DND-41 (cell line): ENCODE measurements around the gene KLK12.

ENCODE experiments used
- ATAC-seq: fragments of 200-7000 bp; cut with Tn5 transposase; 3 replicates; pipeline ENCODE4 v1.9.1; 2021; ENCODE audit warnings: low read depth; ENCODE audit not compliant: insufficient read depth
- DNase-seq: peaks from one replicate; pipeline ENCODE4 v3.0.0-alpha.2; 2020
- H2AFZ ChIP-seq: 2 replicates; pipeline ENCODE4 v1.6.0; 2012; ENCODE audit warnings: low read depth, low read length
- H3K27ac ChIP-seq: 2 replicates; pipeline ENCODE4 v1.5.1; 2012; ENCODE audit warnings: low read length, inconsistent platforms
- H3K27me3 ChIP-seq: fragments of 200-600 bp; sonication (generic); 2 replicates; pipeline ENCODE4 v1.6.0; 2012; ENCODE audit warnings: low read length, mild to moderate bottlenecking, inconsistent platforms; ENCODE audit not compliant: insufficient read depth, poor library complexity
- H3K36me3 ChIP-seq: 2 replicates; pipeline ENCODE4 v1.5.1; 2012; ENCODE audit warnings: low read length, inconsistent platforms; ENCODE audit not compliant: insufficient read depth
- H3K4me1 ChIP-seq: 2 replicates; pipeline ENCODE4 v1.5.1; 2012; ENCODE audit warnings: mild to moderate bottlenecking, low read length; ENCODE audit not compliant: insufficient read depth
- H3K4me2 ChIP-seq: 2 replicates; pipeline ENCODE4 v1.6.0; 2012; ENCODE audit warnings: mild to moderate bottlenecking, moderate library complexity, low read length, inconsistent platforms; ENCODE audit not compliant: insufficient read depth
- H3K4me3 ChIP-seq, 2 experiments: fragments of 200-600 bp in 1 of 2; shearing (Covaris generic) in 1 of 2; 2 replicates each; pipeline ENCODE4 v1.5.1; 2012 to 2016; ENCODE audit warnings: inconsistent platforms in 2 of 2, low read length in 2 of 2, mild to moderate bottlenecking in 2 of 2, low read depth in 1 of 2, moderate library complexity in 1 of 2
- H3K79me2 ChIP-seq: 2 replicates; pipeline ENCODE4 v1.6.0; 2012; ENCODE audit warnings: low read length, inconsistent platforms; ENCODE audit not compliant: insufficient read depth
- H3K9ac ChIP-seq: 2 replicates; pipeline ENCODE4 v1.6.0; 2012; ENCODE audit warnings: low read depth, mild to moderate bottlenecking, inconsistent platforms, low read length, moderate library complexity
- H3K9me3 ChIP-seq: 2 replicates; pipeline ENCODE4 v1.5.1; 2012; ENCODE audit warnings: low read length, moderate library complexity, mild to moderate bottlenecking, inconsistent platforms; ENCODE audit not compliant: insufficient read depth, severe bottlenecking
- H4K20me1 ChIP-seq: 2 replicates; pipeline ENCODE4 v1.6.0; 2012; ENCODE audit warnings: low read length; ENCODE audit not compliant: insufficient read depth
- CTCF ChIP-seq: IDR thresholded peaks from 2 replicates; pipeline ENCODE4 v1.5.1; 2012; ENCODE audit warnings: borderline replicate concordance, low read length, moderate library complexity, mild to moderate bottlenecking; ENCODE audit not compliant: poor library complexity, severe bottlenecking; ENCODE audit errors: extremely low read depth
- EZH2 ChIP-seq: IDR thresholded peaks from 3 replicates; pipeline ENCODE4 v1.6.1; 2012; ENCODE audit warnings: borderline replicate concordance, low read depth, mild to moderate bottlenecking, moderate library complexity, low read length, inconsistent platforms; ENCODE audit not compliant: severe bottlenecking

The KLK12 gene

GRCh38 chr19:51002089-51002532, 32.7 kb downstream of the KLK12 start:
- H3K9me3 ChIP-seq: no peaks in the 10 kb centered on the region
- ATAC-seq (no peak), DNase-seq (no peak)
- no peaks in the 10 kb centered on the region for H3K4me1 ChIP-seq
- 0 out of 2 replicates have a peak, but pooled peaks cover 2% of the 10 kb centered on the region for H4K20me1 ChIP-seq
- H2AFZ ChIP-seq: no peak overlapping the region
- no peaks in the 10 kb centered on the region for H3K27me3 ChIP-seq
- TF ChIP-seq EZH2 (no peak), CTCF (no peak)
- H3K4me3 ChIP-seq: no peak overlapping the region
- no peak overlapping the region for H3K27ac ChIP-seq
- no peak overlapping the region for H3K9ac ChIP-seq
- no peaks in the 10 kb centered on the region for H3K79me2 ChIP-seq
- H3K36me3 ChIP-seq: no peaks in the 10 kb centered on the region
- H3K4me2 ChIP-seq: no peak overlapping the region

DNA sequence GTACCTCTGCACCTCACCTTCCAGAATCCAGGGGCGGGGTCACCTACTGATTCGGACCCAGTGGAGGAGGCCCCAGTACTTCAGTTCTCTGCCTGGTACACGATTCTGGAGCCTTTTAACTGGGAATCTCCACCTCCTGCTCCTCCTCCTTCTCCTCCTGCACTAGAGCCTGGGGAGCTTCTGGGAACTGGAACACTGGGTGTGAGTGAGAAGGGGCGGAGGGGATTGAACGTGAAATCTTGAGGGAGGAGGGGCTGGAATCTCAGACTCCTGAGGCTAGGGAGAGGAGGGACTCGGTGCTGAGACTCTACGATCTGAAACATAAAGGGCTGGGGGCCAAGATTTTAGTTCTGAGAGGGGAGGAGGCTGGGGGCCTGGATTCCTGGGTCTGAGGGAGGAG, 33.3 kb downstream of the KLK12 start, which contains the start of gene KLK8:
KLK8 (minus strand) TSS at position 90 of the 400 bp plus-strand sequence. CDS start 437 bp downstream, outside the sequence.
- Histone ChIP-seq H3K36me3 (no peaks in the 10 kb centered on the region), H3K27ac (no peak within 1 kb of the TSS), H3K27me3 (no peaks in the 10 kb centered on the region), H2AFZ (no peak within 1 kb of the TSS), H3K79me2 (no peaks in the 10 kb centered on the region), H3K9ac (no peak within 1 kb of the TSS), H3K9me3 (no peaks in the 10 kb centered on the region), H4K20me1 (0 out of 2 replicates have a peak, but pooled peaks cover 2% of the 10 kb centered on the region), H3K4me1 (no peaks in the 10 kb centered on the region), H3K4me2 (no peak within 1 kb of the TSS), H3K4me3 (no peak within 1 kb of the TSS)
- ATAC-seq (no peak), DNase-seq (no peak)
- TF ChIP-seq EZH2 (no peak), CTCF (no peak)

- Histone ChIP-seq H3K9ac (no peak overlapping the region), H3K4me1 (no peaks in the 10 kb centered on the region), H3K9me3 (no peaks in the 10 kb centered on the region), H4K20me1 (0 out of 2 replicates have a peak, but pooled peaks cover 2% of the 10 kb centered on the region), H2AFZ (no peak overlapping the region), H3K27ac (no peak overlapping the region), H3K79me2 (no peaks in the 10 kb centered on the region), H3K27me3 (no peaks in the 10 kb centered on the region), H3K4me2 (no peak overlapping the region), H3K36me3 (no peaks in the 10 kb centered on the region), H3K4me3 (no peak overlapping the region)
- no peak for DNase-seq
- ATAC-seq: no peak
- TF ChIP-seq CTCF (no peak), EZH2 (no peak)
These were observed 33.8 kb downstream of the KLK12 start for GRCh38 chr19:51000981-51001380.

GRCh38 chr19:51000426-51000825, 34.4 kb downstream of the KLK12 start:
- H3K27ac ChIP-seq: no peak overlapping the region
- H2AFZ ChIP-seq: no peak overlapping the region
- DNase-seq: no peak
- H3K4me1 ChIP-seq: no peaks in the 10 kb centered on the region
- H3K9ac ChIP-seq: no peak overlapping the region
- no peaks in the 10 kb centered on the region for H3K27me3 ChIP-seq
- no peaks in the 10 kb centered on the region for H3K36me3 ChIP-seq
- no peak for ATAC-seq
- H3K4me3 ChIP-seq: no peak overlapping the region
- 0 out of 2 replicates have a peak, but pooled peaks cover 2% of the 10 kb centered on the region for H4K20me1 ChIP-seq
- H3K4me2 ChIP-seq: no peak overlapping the region
- H3K79me2 ChIP-seq: no peaks in the 10 kb centered on the region
- H3K9me3 ChIP-seq: no peaks in the 10 kb centered on the region
- TF ChIP-seq EZH2 (no peak), CTCF (no peak)
